Spleen (tissue), 11 donors: ENCODE results near the gene CANX. TPM values are rescaled to one million over a fixed set of nuclear protein-coding genes. Genes with fewer than 3 reads are reported as not detected.
A peak's percentile ranks its signal among the peaks of the same experiment; 100 is the strongest.
"Not testable (repeated sequence)": the region's sequence is repeated elsewhere in the genome, so short reads cannot be mapped to it uniquely, and the experiment has no call there.

ENCODE experiments used
- DNase-seq: peaks from one replicate; pipeline ENCODE4 v3.0.0-alpha.2; 2020
- H3K27ac ChIP-seq, 8 donors: fragments of 200-600 bp; sonication (generic) in 7 of 8; 1 replicate in 4 of 8; 2 replicates in 4 of 8; pipeline versions ENCODE4 v1.5.0 to v1.8.0; 2016 to 2021; ENCODE audit warnings: inconsistent platforms in 4 of 8, mild to moderate bottlenecking in 4 of 8, moderate library complexity in 1 of 8
- H3K27me3 ChIP-seq, 7 donors: fragments of 200-600 bp; sonication (generic) in 6 of 7; replicated peaks in 1 of 7; 1 replicate in 4 of 7; 2 replicates in 3 of 7; pipeline versions ENCODE4 v1.5.0 to v1.8.0; 2016 to 2021; ENCODE audit warnings: inconsistent platforms in 3 of 7, mild to moderate bottlenecking in 1 of 7
- H3K36me3 ChIP-seq, 6 donors: fragments of 200-600 bp; sonication (generic) in 5 of 6; 1 replicate in 4 of 6; 2 replicates in 2 of 6; pipeline versions ENCODE4 v1.5.0 to v1.8.0; 2016 to 2021; ENCODE audit warnings: inconsistent platforms in 2 of 6
- H3K4me1 ChIP-seq, 6 donors: fragments of 200-600 bp; sonication (generic) in 5 of 6; 1 replicate in 3 of 6; 2 replicates in 3 of 6; pipeline versions ENCODE4 v1.5.0 to v1.8.0; 2016 to 2021; ENCODE audit warnings: inconsistent platforms in 3 of 6
- H3K4me3 ChIP-seq, 8 donors: fragments of 200-600 bp; sonication (generic) in 7 of 8; 1 replicate in 4 of 8; 2 replicates in 4 of 8; pipeline versions ENCODE4 v1.5.0 to v1.8.0; 2016 to 2021; ENCODE audit warnings: inconsistent platforms in 4 of 8, mild to moderate bottlenecking in 4 of 8, moderate library complexity in 2 of 8
- H3K9me3 ChIP-seq, 8 donors: fragments of 200-600 bp; sonication (generic) in 7 of 8; 1 replicate in 4 of 8; 2 replicates in 4 of 8; pipeline versions ENCODE4 v1.5.0 to v1.8.0; 2016 to 2021; ENCODE audit warnings: inconsistent platforms in 4 of 8
- POLR2A ChIP-seq, 3 donors: fragments of 450-650 bp; IDR thresholded peaks; one replicate each; pipeline ENCODE4 v1.5.1; 2017; ENCODE audit warnings: antibody characterized with exemption in 3 of 3, mild to moderate bottlenecking in 1 of 3
- POLR2AphosphoS5 ChIP-seq, 3 donors: sonication (generic); formaldehyde crosslinking; IDR thresholded peaks; one replicate each; pipeline ENCODE4 v1.5.1; 2017; ENCODE audit warnings: antibody characterized with exemption in 3 of 3
- WGBS, 5 donors: extraction: QIAGEN DNeasy Blood & Tissue Kit in 3 of 5; methylation state at CpG; one replicate each; pipeline versions ENCODE4 v1.1.5 to v1.1.7; 2013 to 2018; 5-methylcytosine and 5-hydroxymethylcytosine counted together
- intact Hi-C: fragments of 100-400 bp; cut with DNase I; formaldehyde crosslinking; loops from one replicate; pipeline ENCODE4 v1.15.0; 2023; ENCODE audit warnings: low total_unique reads
- polyA plus RNA-seq, 3 donors: library from polyadenylated mRNA; stranded (reverse); fragments of 200-250 nt; gene quantifications; one replicate each; pipeline ENCODE4 v1.2.1, GENCODE V29; 2013
- total RNA-seq, 7 donors: library from RNA; depleted of rRNA in 3 of 7; stranded (reverse); fragments of >200 nt in 3 of 7; fragmentation: NEBNext Ultra II Directional in 4 of 7; extraction: Animal tissue kit (Norgen Biotek cat#: 25700) in 4 of 7; gene quantifications; one replicate each; pipeline versions ENCODE4 v1.1.0 to v1.2.1, GENCODE V29; 2016 to 2021
- TF ChIP-seq, protein P1 (sequence below), 11 experiments: fragments of 200-600 bp in 7 of 11; fragments of 450-650 bp in 4 of 11; sonication (generic) in 4 of 11; IDR thresholded peaks in 8 of 11; conservative IDR thresholded peaks in 3 of 11; 1 replicate in 7 of 11; 2 replicates in 4 of 11; pipeline versions ENCODE4 v1.4.0 to v1.8.0; 2016 to 2021; ENCODE audit warnings: antibody characterized with exemption in 11 of 11, inconsistent platforms in 4 of 11, mild to moderate bottlenecking in 1 of 11
- donor health status: healthy with polysubstance abuse.
- donor health status: DM: no; HTN: no; CAD: no; lungs with moderate emphysema.
- donor health status: DM: no; HTN: no; CAD: no.
- donor health status: Bipolar disorder and iron deficiency.
- donor health status: healthy.
- donor health status: DM: no; HTN: no; CAD: no.
- donor health status: DM: yes; HTN: yes; CAD: no.

The CANX gene
- total and polyA plus RNA-seq, 10 donors: 36.5 to 470 (median 282) TPM

DNA sequence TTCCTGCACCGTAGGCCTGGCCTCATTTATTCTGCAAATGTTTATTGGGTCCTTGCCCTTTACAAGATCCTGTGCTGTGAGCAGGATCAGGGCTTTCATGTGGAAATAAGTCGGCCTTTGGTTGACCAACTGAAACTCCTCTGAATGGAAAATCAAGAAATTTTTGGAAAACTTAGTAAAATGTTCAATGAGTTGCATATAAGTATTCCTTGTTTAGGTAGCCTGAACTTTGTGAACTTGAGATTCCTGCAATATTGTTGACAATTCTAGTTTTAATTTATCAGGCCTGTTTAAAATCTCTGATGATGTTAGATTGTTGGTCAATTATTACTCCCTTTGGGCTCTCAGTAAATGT, 35.0 kb downstream of the CANX start:
- Histone ChIP-seq H3K27me3 (no peaks in the 10 kb centered on the region), H3K4me1 (peaks cover 30 to 90% (median 64%) of the 10 kb centered on the region in 6 donors), H3K27ac (peak overlapping the region; percentile 92 to 99 (median 98)), H3K9me3 (no peaks in the 10 kb centered on the region), H3K4me3 (peak overlapping the region; percentile 77 to 97 (median 86)), H3K36me3 (peaks cover 0 to 47% (median 14%) of the 10 kb centered on the region in 6 donors)
- WGBS, 5 donors: 0 to 2% (median 1%) methylated on average over 2 of the region's 2 CpGs
- intact Hi-C loops: no loop called here
- TF ChIP-seq POLR2AphosphoS5 (IDR thresholded peaks at IDR 0.05): no peak
- TF ChIP-seq, protein P1, sequence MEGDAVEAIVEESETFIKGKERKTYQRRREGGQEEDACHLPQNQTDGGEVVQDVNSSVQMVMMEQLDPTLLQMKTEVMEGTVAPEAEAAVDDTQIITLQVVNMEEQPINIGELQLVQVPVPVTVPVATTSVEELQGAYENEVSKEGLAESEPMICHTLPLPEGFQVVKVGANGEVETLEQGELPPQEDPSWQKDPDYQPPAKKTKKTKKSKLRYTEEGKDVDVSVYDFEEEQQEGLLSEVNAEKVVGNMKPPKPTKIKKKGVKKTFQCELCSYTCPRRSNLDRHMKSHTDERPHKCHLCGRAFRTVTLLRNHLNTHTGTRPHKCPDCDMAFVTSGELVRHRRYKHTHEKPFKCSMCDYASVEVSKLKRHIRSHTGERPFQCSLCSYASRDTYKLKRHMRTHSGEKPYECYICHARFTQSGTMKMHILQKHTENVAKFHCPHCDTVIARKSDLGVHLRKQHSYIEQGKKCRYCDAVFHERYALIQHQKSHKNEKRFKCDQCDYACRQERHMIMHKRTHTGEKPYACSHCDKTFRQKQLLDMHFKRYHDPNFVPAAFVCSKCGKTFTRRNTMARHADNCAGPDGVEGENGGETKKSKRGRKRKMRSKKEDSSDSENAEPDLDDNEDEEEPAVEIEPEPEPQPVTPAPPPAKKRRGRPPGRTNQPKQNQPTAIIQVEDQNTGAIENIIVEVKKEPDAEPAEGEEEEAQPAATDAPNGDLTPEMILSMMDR (IDR thresholded peaks at IDR 0.05 in 8 of 11, conservative IDR thresholded peaks at IDR 0.05 in 3 of 11): no peak
- no peak for DNase-seq

- TF ChIP-seq POLR2AphosphoS5 (IDR thresholded peaks at IDR 0.05) (no peak), POLR2A (IDR thresholded peaks at IDR 0.05) (no peak)
- TF ChIP-seq, protein P1 (IDR thresholded peaks at IDR 0.05 in 8 of 11, conservative IDR thresholded peaks at IDR 0.05 in 3 of 11): no peak
- H3K27ac ChIP-seq: peak overlapping the region in 4 of 8 donors; percentile 21 to 99 (median 98)
- 81 to 92% (median 81%) methylated on average over 12 of the region's 12 CpGs for WGBS, 5 donors
- H3K27me3 ChIP-seq: no peaks in the 10 kb centered on the region
- DNase-seq: no peak
- no peaks in the 10 kb centered on the region for H3K9me3 ChIP-seq
- H3K4me1 ChIP-seq: peaks cover 30 to 90% (median 66%) of the 10 kb centered on the region in 6 donors
- intact Hi-C loops: no loop called here
- peak overlapping the region in 6 of 8 donors; percentile 81 to 97 (median 86) for H3K4me3 ChIP-seq
- peaks cover 0 to 47% (median 6%) of the 10 kb centered on the region in 6 donors for H3K36me3 ChIP-seq
Observed at GRCh38 chr5:179734536-179735164, 35.9 kb downstream of the CANX start.

- 78 to 89% (median 83%) methylated on average over 4 of the region's 4 CpGs for WGBS, 5 donors
- DNase-seq: no peak
- Histone ChIP-seq H3K4me3 (no peak overlapping the region), H3K36me3 (peaks cover 0 to 44% (median 3%) of the 10 kb centered on the region in 6 donors), H3K27me3 (no peaks in the 10 kb centered on the region), H3K27ac (peak overlapping the region in 1 of 8 donors; percentile 18), H3K9me3 (no peaks in the 10 kb centered on the region), H3K4me1 (peaks cover 24 to 96% (median 57%) of the 10 kb centered on the region in 6 donors)
- TF ChIP-seq POLR2AphosphoS5 (IDR thresholded peaks at IDR 0.05): no peak
- intact Hi-C loops: no loop called here
Observed at GRCh38 chr5:179738742-179739141, 40.0 kb downstream of the CANX start.

- WGBS, 5 donors: 85 to 94% (median 91%) methylated on average over 7 of the region's 7 CpGs
- H3K27ac ChIP-seq, H3K9me3 ChIP-seq, DNase-seq, H3K27me3 ChIP-seq, intact Hi-C loops, H3K4me3 ChIP-seq: not testable (repeated sequence)
- peaks cover 0 to 28% (median 0%) of the 10 kb centered on the region in 6 donors for H3K36me3 ChIP-seq
- peaks cover 0 to 90% (median 30%) of the 10 kb centered on the region in 6 donors for H3K4me1 ChIP-seq
Observed at GRCh38 chr5:179744106-179744505, 45.3 kb downstream of the CANX start.

DNA sequence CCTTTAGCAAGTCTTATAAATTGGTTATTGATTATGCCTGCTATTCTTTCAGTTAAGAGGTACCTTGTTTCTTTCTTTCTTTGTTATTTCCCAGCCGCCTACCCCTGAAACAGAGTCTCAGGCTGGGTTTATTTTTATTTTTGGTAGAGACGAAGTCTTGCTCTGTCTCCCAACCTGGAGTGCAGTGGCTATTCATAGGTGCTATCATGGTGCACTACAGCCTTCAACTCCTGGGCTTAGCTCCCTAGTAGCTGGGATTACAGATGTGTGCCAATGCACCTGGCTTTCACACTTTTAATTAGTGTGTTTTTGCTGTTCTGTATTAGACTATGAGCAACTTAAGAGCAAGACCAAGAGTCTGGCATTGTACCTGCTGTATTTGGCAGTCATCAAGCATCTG, 48.1 kb downstream of the CANX start:
- intact Hi-C loops: no loop called here
- WGBS, 5 donors: 76 to 98% (median 94%) methylated on average over 2 of the region's 2 CpGs
- DNase-seq: no peak
- Histone ChIP-seq H3K36me3 (peaks cover 0 to 39% (median 2%) of the 10 kb centered on the region in 6 donors), H3K27ac (peak overlapping the region in 1 of 8 donors; percentile 40), H3K27me3 (no peaks in the 10 kb centered on the region), H3K4me3 (no peak overlapping the region), H3K4me1 (peaks cover 0 to 80% (median 28%) of the 10 kb centered on the region in 6 donors), H3K9me3 (no peaks in the 10 kb centered on the region)
- TF ChIP-seq, protein P1 (IDR thresholded peaks at IDR 0.05 in 8 of 11, conservative IDR thresholded peaks at IDR 0.05 in 3 of 11): no peak
- TF ChIP-seq POLR2A (IDR thresholded peaks at IDR 0.05): no peak
